Adrenal gland (tissue), 12 donors: ENCODE results near the gene SLC19A2. TPM values are rescaled to one million over a fixed set of nuclear protein-coding genes. Genes with fewer than 3 reads are reported as not detected.

Experiments used
- DNase-seq, 7 donors: peaks; one replicate each; pipeline ENCODE4 v3.0.0-alpha.2; 2019 to 2020
- H3K27ac ChIP-seq, 5 donors: fragments of 200-600 bp; sonication (generic) in 4 of 5; 1 replicate in 3 of 5; 2 replicates in 2 of 5; pipeline versions ENCODE4 v1.5.1 to v1.8.0; 2016 to 2020; ENCODE audit warnings: mild to moderate bottlenecking in 1 of 5
- H3K27me3 ChIP-seq: fragments of 200-600 bp; 2 replicates; pipeline ENCODE4 v1.8.0; 2021
- H3K36me3 ChIP-seq, 2 donors: fragments of 200-600 bp; replicated peaks in 1 of 2; 1 replicate in 1 of 2; 2 replicates in 1 of 2; pipeline versions ENCODE4 v1.5.1 to v1.8.0; 2018 to 2022
- H3K4me1 ChIP-seq, 2 donors: fragments of 200-600 bp; replicated peaks in 1 of 2; 1 replicate in 1 of 2; 2 replicates in 1 of 2; pipeline versions ENCODE4 v1.5.1 to v1.8.0; 2018 to 2021
- H3K4me3 ChIP-seq, 4 donors: fragments of 200-600 bp; sonication (generic) in 3 of 4; one replicate each; pipeline ENCODE4 v1.5.1; 2016 to 2018
- H3K9me3 ChIP-seq, 3 donors: fragments of 200-600 bp; sonication (generic) in 1 of 3; replicated peaks in 1 of 3; 1 replicate in 2 of 3; 2 replicates in 1 of 3; pipeline versions ENCODE4 v1.5.1 to v1.8.0; 2016 to 2021
- POLR2A ChIP-seq, 2 donors: fragments of 450-650 bp; IDR thresholded peaks; one replicate each; pipeline ENCODE4 v1.6.1; 2017; ENCODE audit warnings: antibody characterized with exemption in 2 of 2, mild to moderate bottlenecking in 2 of 2, moderate library complexity in 1 of 2
- WGBS, 4 donors: extraction: QIAGEN DNeasy Blood & Tissue Kit in 2 of 4; methylation state at CpG; one replicate each; pipeline versions ENCODE4 v1.1.5 to v1.1.7; 2013 to 2017; 5-methylcytosine and 5-hydroxymethylcytosine counted together
- intact Hi-C, 2 donors: fragments of 100-400 bp; cut with DNase I; formaldehyde crosslinking; loops; one replicate each; pipeline versions ENCODE4 v1.14.1 to v1.15.0; 2022 to 2023
- polyA plus RNA-seq, 3 donors: library from polyadenylated mRNA; stranded (reverse); fragments of 200-250 nt in 2 of 3; fragments of 350-450 nt in 1 of 3; fragmentation: Illumina TruSeq in 1 of 3; extraction: RNeasy Lipid Tissue Mini Kit (QIAGEN cat#74804) in 1 of 3; gene quantifications; one replicate each; pipeline ENCODE4 v1.2.3, GENCODE V29; 2013 to 2014
- total RNA-seq, 9 donors: library from RNA; depleted of rRNA in 4 of 9; stranded (reverse); fragments of >200 nt in 4 of 9; fragments of 120-200 nt in 1 of 9; fragmentation: NEBNext Ultra II Directional in 1 of 9; extraction: Animal tissue kit (Norgen Biotek cat#: 25700) in 1 of 9; gene quantifications; one replicate each; pipeline versions ENCODE4 v1.1.0 to v1.2.4, GENCODE V29; 2013 to 2023
- TF ChIP-seq, protein P1 (sequence below), 6 experiments: fragments of 450-650 bp in 4 of 6; fragments of 200-600 bp in 2 of 6; sonication (generic) in 1 of 6; IDR thresholded peaks; 1 replicate in 5 of 6; 2 replicates in 1 of 6; pipeline versions ENCODE4 v1.5.1 to v1.8.0; 2016 to 2021; ENCODE audit warnings: antibody characterized with exemption in 6 of 6, mild to moderate bottlenecking in 2 of 6, moderate library complexity in 1 of 6
- donor health status: healthy with polysubstance abuse.
- donor health status: Bipolar disorder and iron deficiency.
- donor health status: DM: yes; HTN: yes; CAD: no.
- donor health status: DM: no; HTN: no; CAD: no.
- donor health status: DM: no; HTN: no; CAD: no.
- donor health status: DM: yes; HTN: yes; CAD: no.

SLC19A2 gene
- total and polyA plus RNA-seq, 12 donors, result 6.7 to 29.2 (median 12.7) TPM

DNA sequence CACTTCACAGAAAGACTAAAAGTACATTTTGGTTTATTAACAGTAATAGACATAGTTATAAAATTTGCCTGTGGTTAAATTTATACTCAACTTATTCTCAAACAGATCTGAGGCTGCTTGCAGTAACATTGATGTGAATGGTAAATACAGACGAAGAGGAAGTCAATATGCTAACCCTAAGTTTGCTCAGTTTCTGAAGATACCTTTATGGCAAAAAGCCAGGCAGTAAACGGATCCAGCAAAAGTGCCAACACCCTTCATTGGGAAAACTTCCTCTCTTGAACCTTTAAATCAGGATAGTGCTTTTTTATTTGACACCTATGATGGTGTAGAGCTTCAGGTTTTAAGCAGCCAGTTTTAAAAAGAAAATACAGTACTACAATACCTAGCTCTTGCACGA lies 41.8 kb downstream of the SLC19A2 start:
- WGBS, 4 donors, result 52 to 64% (median 61%) methylated on average over 3 of the region's 3 CpGs
- TF ChIP-seq POLR2A (IDR thresholded peaks at IDR 0.05), result no peak
- TF ChIP-seq, protein P1, sequence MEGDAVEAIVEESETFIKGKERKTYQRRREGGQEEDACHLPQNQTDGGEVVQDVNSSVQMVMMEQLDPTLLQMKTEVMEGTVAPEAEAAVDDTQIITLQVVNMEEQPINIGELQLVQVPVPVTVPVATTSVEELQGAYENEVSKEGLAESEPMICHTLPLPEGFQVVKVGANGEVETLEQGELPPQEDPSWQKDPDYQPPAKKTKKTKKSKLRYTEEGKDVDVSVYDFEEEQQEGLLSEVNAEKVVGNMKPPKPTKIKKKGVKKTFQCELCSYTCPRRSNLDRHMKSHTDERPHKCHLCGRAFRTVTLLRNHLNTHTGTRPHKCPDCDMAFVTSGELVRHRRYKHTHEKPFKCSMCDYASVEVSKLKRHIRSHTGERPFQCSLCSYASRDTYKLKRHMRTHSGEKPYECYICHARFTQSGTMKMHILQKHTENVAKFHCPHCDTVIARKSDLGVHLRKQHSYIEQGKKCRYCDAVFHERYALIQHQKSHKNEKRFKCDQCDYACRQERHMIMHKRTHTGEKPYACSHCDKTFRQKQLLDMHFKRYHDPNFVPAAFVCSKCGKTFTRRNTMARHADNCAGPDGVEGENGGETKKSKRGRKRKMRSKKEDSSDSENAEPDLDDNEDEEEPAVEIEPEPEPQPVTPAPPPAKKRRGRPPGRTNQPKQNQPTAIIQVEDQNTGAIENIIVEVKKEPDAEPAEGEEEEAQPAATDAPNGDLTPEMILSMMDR (IDR thresholded peaks at IDR 0.05), result no peak
- Histone ChIP-seq H3K27me3 (peaks cover 3% of the 10 kb centered on the region), H3K4me1 (no peaks in the 10 kb centered on the region), H3K4me3 (no peak overlapping the region), H3K9me3 (no peaks in the 10 kb centered on the region), H3K36me3 (no peaks in the 10 kb centered on the region), H3K27ac (no peak overlapping the region)
- no peak for DNase-seq
- intact Hi-C loops, result no loop called here

DNA sequence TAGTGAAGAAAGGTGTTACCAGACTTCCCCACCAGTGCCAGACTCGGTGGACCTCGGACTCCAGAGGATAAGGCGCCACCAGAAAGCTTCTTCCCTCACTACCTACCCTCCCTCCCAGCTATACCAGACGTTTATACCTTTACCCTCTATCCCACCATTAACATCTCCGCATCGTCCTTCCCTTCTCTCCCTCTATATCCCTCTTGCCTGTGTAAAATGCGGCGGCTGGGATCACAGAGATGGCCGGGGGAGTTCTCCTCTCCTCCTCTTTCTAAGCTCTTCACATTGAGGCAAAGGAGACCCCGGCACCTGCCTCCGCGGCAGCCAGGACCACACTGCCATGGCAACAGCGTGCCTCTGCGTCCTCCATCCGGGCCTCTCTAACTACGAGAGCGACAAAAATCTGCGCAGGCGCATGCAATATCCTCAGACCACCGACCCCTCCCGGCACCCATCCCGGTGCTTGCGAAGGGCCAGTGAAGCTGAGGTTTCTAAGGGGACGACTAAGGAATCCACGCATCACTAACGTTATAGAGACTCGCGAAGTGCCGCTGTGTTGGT lies 58.6 kb downstream of the SLC19A2 start, which contains the start of gene CCDC181:
Gene CCDC181 (minus strand): TSS at position 394 of the 561 bp plus-strand sequence. CDS start 2,547 bp downstream, outside the sequence.
- Histone ChIP-seq H3K4me1 (no peaks in the 10 kb centered on the region), H3K27ac (no peak within 1 kb of the TSS), H3K36me3 (no peaks in the 10 kb centered on the region), H3K9me3 (no peaks in the 10 kb centered on the region), H3K27me3 (peaks cover 9% of the 10 kb centered on the region), H3K4me3 (peak within 1 kb of the TSS in 2 of 4 donors; percentile 2 to 57)
- no peak for TF ChIP-seq POLR2A (IDR thresholded peaks at IDR 0.05)
- TF ChIP-seq, protein P1 (IDR thresholded peaks at IDR 0.05), result no peak
- intact Hi-C loops, result no loop called here
- 1 to 3% (median 1%) methylated on average over 18 to 29 of the region's 29 CpGs for WGBS, 4 donors
- peak; percentile 21 to 85 (median 35) for DNase-seq

- TF ChIP-seq, protein P1 (IDR thresholded peaks at IDR 0.05), result no peak
- no peak overlapping the region for H3K4me3 ChIP-seq
- no peaks in the 10 kb centered on the region for H3K36me3 ChIP-seq
- no peaks in the 10 kb centered on the region for H3K9me3 ChIP-seq
- WGBS, 4 donors, result 60 to 75% (median 63%) methylated on average over 6 of the region's 6 CpGs
- H3K4me1 ChIP-seq, result no peaks in the 10 kb centered on the region
- peaks cover 9% of the 10 kb centered on the region for H3K27me3 ChIP-seq
- no peak for DNase-seq
- no peak overlapping the region for H3K27ac ChIP-seq
- intact Hi-C loops, result no loop called here
Observed at GRCh38 chr1:169426174-169426705, 59.5 kb downstream of the SLC19A2 start.

DNA sequence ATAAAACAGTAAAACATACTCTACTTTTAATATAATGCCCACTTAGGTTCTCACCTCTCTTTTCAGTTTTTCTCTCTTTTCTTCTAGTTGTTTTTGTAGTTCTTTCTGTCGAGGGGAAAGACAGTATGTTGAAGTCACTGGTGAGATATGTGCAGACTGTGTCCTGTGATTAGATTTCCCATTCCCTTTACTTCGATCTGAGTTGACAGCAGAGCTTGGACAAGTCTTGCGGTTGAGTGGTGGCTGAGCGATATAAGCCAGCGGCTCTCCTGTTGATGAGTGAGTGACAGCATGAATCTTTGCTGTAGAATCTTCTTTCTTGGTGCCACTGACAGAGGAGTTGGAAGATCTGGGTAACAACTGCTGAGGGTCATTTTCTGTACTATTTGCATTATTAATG lies 64.4 kb downstream of the SLC19A2 start:
- no peak for TF ChIP-seq POLR2A (IDR thresholded peaks at IDR 0.05)
- TF ChIP-seq, protein P1 (IDR thresholded peaks at IDR 0.05), result no peak
- Histone ChIP-seq H3K9me3 (no peaks in the 10 kb centered on the region), H3K4me3 (no peak overlapping the region), H3K27ac (no peak overlapping the region), H3K4me1 (no peaks in the 10 kb centered on the region), H3K36me3 (no peaks in the 10 kb centered on the region), H3K27me3 (no peaks in the 10 kb centered on the region)
- WGBS, 4 donors, result 84 to 93% (median 91%) methylated on average over 5 of the region's 5 CpGs
- intact Hi-C loops, result no loop called here
- DNase-seq, result no peak
